ENCODE results near the gene MBD3L5.
"Not testable (repeated sequence)": the region's sequence is repeated elsewhere in the genome, so short reads cannot be mapped to it uniquely, and the experiment has no call there.

DNA sequence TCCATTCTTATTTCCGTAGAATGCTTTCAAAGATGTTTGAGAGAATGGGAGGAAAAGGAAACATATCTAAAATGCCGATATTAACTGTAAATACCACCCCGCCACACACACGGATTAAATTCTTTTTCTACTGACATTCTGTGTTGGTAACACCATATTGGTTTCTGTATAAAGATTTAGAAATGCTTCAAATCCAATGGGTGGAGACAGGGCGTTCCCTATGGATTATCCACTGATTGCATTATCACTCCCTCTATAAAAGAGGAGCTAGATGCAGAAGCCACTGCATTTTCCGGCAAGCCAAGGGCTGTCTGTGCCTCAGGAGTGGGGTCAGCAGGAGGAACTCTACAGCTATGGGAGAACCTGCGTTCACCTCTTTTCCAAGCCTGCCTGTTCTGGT, 18.6 kb downstream of the MBD3L5 start, which contains the start of gene MBD3L2:
- TF ChIP-seq, protein P1, sequence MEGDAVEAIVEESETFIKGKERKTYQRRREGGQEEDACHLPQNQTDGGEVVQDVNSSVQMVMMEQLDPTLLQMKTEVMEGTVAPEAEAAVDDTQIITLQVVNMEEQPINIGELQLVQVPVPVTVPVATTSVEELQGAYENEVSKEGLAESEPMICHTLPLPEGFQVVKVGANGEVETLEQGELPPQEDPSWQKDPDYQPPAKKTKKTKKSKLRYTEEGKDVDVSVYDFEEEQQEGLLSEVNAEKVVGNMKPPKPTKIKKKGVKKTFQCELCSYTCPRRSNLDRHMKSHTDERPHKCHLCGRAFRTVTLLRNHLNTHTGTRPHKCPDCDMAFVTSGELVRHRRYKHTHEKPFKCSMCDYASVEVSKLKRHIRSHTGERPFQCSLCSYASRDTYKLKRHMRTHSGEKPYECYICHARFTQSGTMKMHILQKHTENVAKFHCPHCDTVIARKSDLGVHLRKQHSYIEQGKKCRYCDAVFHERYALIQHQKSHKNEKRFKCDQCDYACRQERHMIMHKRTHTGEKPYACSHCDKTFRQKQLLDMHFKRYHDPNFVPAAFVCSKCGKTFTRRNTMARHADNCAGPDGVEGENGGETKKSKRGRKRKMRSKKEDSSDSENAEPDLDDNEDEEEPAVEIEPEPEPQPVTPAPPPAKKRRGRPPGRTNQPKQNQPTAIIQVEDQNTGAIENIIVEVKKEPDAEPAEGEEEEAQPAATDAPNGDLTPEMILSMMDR (conservative IDR thresholded peaks at IDR 0.05): not testable (repeated sequence)
- TF ChIP-seq EZH2 (IDR thresholded peaks at IDR 0.05; ENCODE audit: low read depth): not testable (repeated sequence)
